Esophagus squamous epithelium (tissue), 4 donors: Measurements from ENCODE around the gene ITGB6.

Source experiments
- CTCF ChIP-seq, 6 experiments: fragments of 450-650 bp in 4 of 6; fragments of 200-600 bp in 2 of 6; sonication (generic) in 2 of 6; IDR thresholded peaks; one replicate each; pipeline ENCODE4 v1.5.1; 2016 to 2019; ENCODE audit warnings: antibody characterized with exemption in 6 of 6, mild to moderate bottlenecking in 4 of 6, moderate library complexity in 4 of 6
- POLR2A ChIP-seq, 4 donors: fragments of 450-650 bp; IDR thresholded peaks; one replicate each; pipeline ENCODE4 v1.6.1; 2017; ENCODE audit warnings: antibody characterized with exemption in 4 of 4, mild to moderate bottlenecking in 4 of 4, moderate library complexity in 3 of 4

GRCh38 chr2:160209516-160209856 lies 9.4 kb upstream of the ITGB6 start:
- TF ChIP-seq CTCF (IDR thresholded peaks at IDR 0.05) = no peak
- no peak for TF ChIP-seq POLR2A (IDR thresholded peaks at IDR 0.05)
